Fibroblast of skin of left biceps (primary cell): ENCODE measurements around the gene PRR29.

ENCODE experiments used
- DNase-seq, 2 experiments: peaks; one replicate each; pipeline ENCODE4 v3.0.0-alpha.2; 2013; ENCODE audit warnings: low read depth in 2 of 2

The PRR29 gene

GRCh38 chr17:64042700-64043485 is 44.7 kb downstream of the PRR29 start:
- no peak for DNase-seq

GRCh38 chr17:64045176-64045575 is 47.0 kb downstream of the PRR29 start:
- DNase-seq = no peak

- DNase-seq = no peak
Measured at GRCh38 chr17:64048805-64049204, 50.7 kb downstream of the PRR29 start.

- no peak for DNase-seq
Measured at GRCh38 chr17:64051153-64051552, 53.0 kb downstream of the PRR29 start.

GRCh38 chr17:64053101-64053500 is 55.0 kb downstream of the PRR29 start:
- no peak for DNase-seq
